Endothelial cell (in vitro differentiated cells): ENCODE data around the gene ADGRG2. TPM values are rescaled to one million over a fixed set of nuclear protein-coding genes. Genes with fewer than 3 reads are reported as not detected.

Experiments
- DNase-seq: peaks from one replicate; pipeline ENCODE4 v3.0.0; 2021; ENCODE audit warnings: low spot score
- H3K27ac Mint-ChIP-seq: one replicate; pipeline ENCODE4 v1.8.0; 2021; ENCODE audit warnings: mixed read lengths, inconsistent platforms; ENCODE audit not compliant: unreplicated experiment
- H3K27me3 Mint-ChIP-seq: one replicate; pipeline ENCODE4 v1.8.0; 2021; ENCODE audit warnings: mild to moderate bottlenecking, moderate library complexity, mixed read lengths, inconsistent platforms; ENCODE audit not compliant: unreplicated experiment
- H3K36me3 Mint-ChIP-seq: one replicate; pipeline ENCODE4 v1.8.0; 2021; ENCODE audit warnings: mild to moderate bottlenecking, low read depth, mixed read lengths, inconsistent platforms; ENCODE audit not compliant: unreplicated experiment
- H3K4me1 Mint-ChIP-seq: one replicate; pipeline ENCODE4 v1.8.0; 2021; ENCODE audit warnings: mild to moderate bottlenecking, mixed read lengths, inconsistent platforms; ENCODE audit not compliant: unreplicated experiment
- H3K4me3 Mint-ChIP-seq: one replicate; pipeline ENCODE4 v1.8.0; 2021; ENCODE audit warnings: mild to moderate bottlenecking, mixed read lengths, inconsistent platforms; ENCODE audit not compliant: unreplicated experiment
- H3K9me3 Mint-ChIP-seq: one replicate; pipeline ENCODE4 v1.8.0; 2021; ENCODE audit warnings: mixed read lengths, inconsistent platforms; ENCODE audit not compliant: unreplicated experiment
- total RNA-seq: library from RNA; stranded (reverse); fragmentation: NEBNext Ultra II Directional; extraction: Animal tissue kit (Norgen Biotek cat#: 25700); gene quantifications from one replicate; pipeline ENCODE4 v1.2.1, GENCODE V29; 2021; ENCODE audit not compliant: unreplicated experiment
- TF ChIP-seq, protein P1 (sequence below): fragments of 200-600 bp; sonication (generic); IDR thresholded peaks from one replicate; pipeline ENCODE4 v1.5.0; 2021; ENCODE audit warnings: antibody characterized with exemption; ENCODE audit not compliant: unreplicated experiment

Gene ADGRG2
- total RNA-seq, 1 donor from 2014 or later, result not detected

DNA sequence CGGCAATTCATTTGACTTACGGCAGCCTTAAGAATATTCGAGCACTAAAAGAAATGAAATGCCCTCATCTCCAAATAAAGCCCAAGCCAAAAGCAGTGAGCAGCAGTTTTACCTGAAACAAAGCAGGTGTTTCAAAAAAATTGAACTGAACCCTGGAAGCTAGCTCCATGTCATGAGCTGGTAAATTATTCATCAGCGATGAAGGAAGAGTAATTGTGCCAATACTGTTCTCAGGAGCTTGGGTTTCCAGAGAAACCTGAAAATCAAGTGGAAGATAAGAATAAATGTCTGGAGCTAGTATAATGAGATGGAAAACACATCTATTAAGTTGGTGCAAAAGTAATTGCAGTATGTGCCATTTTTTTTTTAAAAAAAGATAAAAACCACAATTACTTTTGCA is 114.4 kb downstream of the ADGRG2 start:
- H3K9me3 Mint-ChIP-seq, result no peaks in the 10 kb centered on the region
- no peak overlapping the region for H3K27ac Mint-ChIP-seq
- no peaks in the 10 kb centered on the region for H3K4me1 Mint-ChIP-seq
- H3K36me3 Mint-ChIP-seq, result no peaks in the 10 kb centered on the region
- no peak for DNase-seq
- TF ChIP-seq, protein P1, sequence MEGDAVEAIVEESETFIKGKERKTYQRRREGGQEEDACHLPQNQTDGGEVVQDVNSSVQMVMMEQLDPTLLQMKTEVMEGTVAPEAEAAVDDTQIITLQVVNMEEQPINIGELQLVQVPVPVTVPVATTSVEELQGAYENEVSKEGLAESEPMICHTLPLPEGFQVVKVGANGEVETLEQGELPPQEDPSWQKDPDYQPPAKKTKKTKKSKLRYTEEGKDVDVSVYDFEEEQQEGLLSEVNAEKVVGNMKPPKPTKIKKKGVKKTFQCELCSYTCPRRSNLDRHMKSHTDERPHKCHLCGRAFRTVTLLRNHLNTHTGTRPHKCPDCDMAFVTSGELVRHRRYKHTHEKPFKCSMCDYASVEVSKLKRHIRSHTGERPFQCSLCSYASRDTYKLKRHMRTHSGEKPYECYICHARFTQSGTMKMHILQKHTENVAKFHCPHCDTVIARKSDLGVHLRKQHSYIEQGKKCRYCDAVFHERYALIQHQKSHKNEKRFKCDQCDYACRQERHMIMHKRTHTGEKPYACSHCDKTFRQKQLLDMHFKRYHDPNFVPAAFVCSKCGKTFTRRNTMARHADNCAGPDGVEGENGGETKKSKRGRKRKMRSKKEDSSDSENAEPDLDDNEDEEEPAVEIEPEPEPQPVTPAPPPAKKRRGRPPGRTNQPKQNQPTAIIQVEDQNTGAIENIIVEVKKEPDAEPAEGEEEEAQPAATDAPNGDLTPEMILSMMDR, result no peak
- no peak overlapping the region for H3K4me3 Mint-ChIP-seq
- H3K27me3 Mint-ChIP-seq, result no peaks in the 10 kb centered on the region

DNA sequence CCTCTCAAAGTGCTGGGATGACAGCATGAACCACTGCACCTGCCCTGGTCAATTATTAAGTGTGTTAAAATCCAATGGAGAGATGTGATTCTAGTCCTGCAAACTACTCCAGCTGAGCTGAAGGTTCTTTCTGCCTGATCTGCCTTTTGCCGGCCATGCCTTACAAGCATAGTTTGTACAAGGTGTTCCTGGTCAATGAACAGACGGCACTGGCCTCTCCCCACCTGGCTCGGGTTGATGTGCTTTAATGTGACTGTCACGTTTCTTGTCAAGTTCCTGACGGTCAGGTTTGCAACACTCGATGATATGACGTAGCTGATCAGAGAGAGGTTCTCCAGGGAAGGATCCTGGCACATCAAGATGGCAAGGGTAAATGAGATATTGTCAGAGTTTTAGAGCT is 115.3 kb downstream of the ADGRG2 start:
- H3K27ac Mint-ChIP-seq, result no peak overlapping the region
- H3K4me3 Mint-ChIP-seq, result no peak overlapping the region
- no peak for DNase-seq
- H3K9me3 Mint-ChIP-seq, result no peaks in the 10 kb centered on the region
- H3K27me3 Mint-ChIP-seq, result no peaks in the 10 kb centered on the region
- H3K4me1 Mint-ChIP-seq, result no peaks in the 10 kb centered on the region
- TF ChIP-seq, protein P1, result no peak
- H3K36me3 Mint-ChIP-seq, result no peaks in the 10 kb centered on the region

DNA sequence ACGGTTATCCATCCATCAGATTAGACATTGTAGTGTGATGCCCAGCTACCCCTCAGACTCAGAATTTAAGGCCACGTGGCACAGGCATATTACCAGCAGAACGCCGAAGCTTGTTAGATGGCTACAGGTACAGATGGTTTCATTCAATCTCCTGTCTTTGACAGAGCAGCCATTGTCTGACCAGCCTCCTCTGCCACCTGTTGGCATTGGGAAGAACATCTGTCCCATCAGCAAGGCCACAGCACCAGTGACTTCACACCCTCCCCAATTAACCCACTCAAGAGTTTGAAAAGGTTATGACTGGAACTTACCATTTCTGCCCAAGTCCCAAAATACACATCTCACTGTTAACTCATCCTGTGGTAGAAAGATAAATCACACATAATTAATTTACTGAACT is 116.4 kb downstream of the ADGRG2 start:
- DNase-seq, result no peak
- H3K4me1 Mint-ChIP-seq, result no peaks in the 10 kb centered on the region
- no peaks in the 10 kb centered on the region for H3K27me3 Mint-ChIP-seq
- TF ChIP-seq, protein P1, result no peak
- no peak overlapping the region for H3K27ac Mint-ChIP-seq
- no peaks in the 10 kb centered on the region for H3K9me3 Mint-ChIP-seq
- no peak overlapping the region for H3K4me3 Mint-ChIP-seq
- H3K36me3 Mint-ChIP-seq, result no peaks in the 10 kb centered on the region

DNA sequence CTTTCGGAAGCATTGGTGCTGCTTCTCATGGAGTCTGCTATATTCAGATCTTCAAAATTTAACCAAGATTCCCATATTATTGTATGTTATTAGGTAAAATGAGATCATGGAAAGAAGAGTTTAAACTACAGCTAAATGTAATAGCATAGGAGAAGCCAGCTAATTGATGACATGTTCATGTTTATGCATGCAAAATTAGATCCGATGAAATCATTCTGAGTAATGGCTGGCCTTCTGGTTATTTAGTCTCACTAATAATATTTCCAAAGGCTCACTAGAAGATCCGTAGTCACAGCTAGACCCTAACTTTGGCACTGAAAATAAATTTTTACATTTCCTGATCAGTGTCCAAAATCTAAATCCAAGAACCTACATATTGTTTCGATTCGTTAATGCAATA is 118.5 kb downstream of the ADGRG2 start:
- no peak for DNase-seq
- H3K4me3 Mint-ChIP-seq, result no peak overlapping the region
- H3K9me3 Mint-ChIP-seq, result no peaks in the 10 kb centered on the region
- H3K36me3 Mint-ChIP-seq, result no peaks in the 10 kb centered on the region
- H3K27me3 Mint-ChIP-seq, result no peaks in the 10 kb centered on the region
- no peaks in the 10 kb centered on the region for H3K4me1 Mint-ChIP-seq
- TF ChIP-seq, protein P1, result no peak
- no peak overlapping the region for H3K27ac Mint-ChIP-seq

DNA sequence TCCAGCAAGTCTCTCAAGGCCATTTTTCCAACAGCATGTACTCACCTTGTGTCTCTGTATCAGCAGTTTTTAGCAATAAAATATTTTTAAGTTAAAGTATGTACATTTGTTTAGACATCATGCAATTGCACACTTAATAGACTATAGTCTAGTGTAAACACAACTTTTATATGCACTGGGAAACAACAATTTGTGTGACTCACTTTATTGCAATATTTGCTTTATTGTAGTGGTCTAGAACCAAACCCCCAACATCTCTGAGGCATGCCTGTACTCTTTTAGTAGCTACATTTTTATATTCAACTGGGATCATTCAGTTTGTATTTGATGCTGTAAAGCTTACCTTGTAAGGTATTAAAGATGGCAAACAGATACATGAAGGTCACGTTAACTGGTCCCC is 123.6 kb downstream of the ADGRG2 start:
- Mint-ChIP-seq H3K4me1 (no peaks in the 10 kb centered on the region), H3K9me3 (no peaks in the 10 kb centered on the region), H3K36me3 (no peaks in the 10 kb centered on the region), H3K4me3 (no peak overlapping the region), H3K27me3 (no peaks in the 10 kb centered on the region), H3K27ac (no peak overlapping the region)
- TF ChIP-seq, protein P1, result no peak
- DNase-seq, result no peak
